Eye (tissue), 1 donor: ENCODE measurements around the gene PDPK1.
"Not testable (repeated sequence)": the region's sequence is repeated elsewhere in the genome, so short reads cannot be mapped to it uniquely, and the experiment has no call there.

Source experiments
- DNase-seq: peaks from one replicate; pipeline ENCODE4 v3.0.0-alpha.2; 2015

PDPK1 gene

GRCh38 chr16:2620870-2621269 is 83.0 kb downstream of the PDPK1 start:
- DNase-seq: not testable (repeated sequence)

GRCh38 chr16:2621395-2621794 is 83.6 kb downstream of the PDPK1 start:
- DNase-seq: not testable (repeated sequence)

- DNase-seq: not testable (repeated sequence)
Measured at GRCh38 chr16:2627075-2627474, 89.3 kb downstream of the PDPK1 start.

GRCh38 chr16:2631203-2631602 is 93.4 kb downstream of the PDPK1 start:
- not testable (repeated sequence) for DNase-seq

GRCh38 chr16:2632291-2632690 is 94.5 kb downstream of the PDPK1 start:
- DNase-seq: not testable (repeated sequence)

- DNase-seq: not testable (repeated sequence)
Measured at GRCh38 chr16:2639071-2639721, 101.4 kb downstream of the PDPK1 start.

GRCh38 chr16:2639722-2640072 is 101.9 kb downstream of the PDPK1 start:
- DNase-seq: not testable (repeated sequence)

GRCh38 chr16:2642561-2642960 is 104.7 kb downstream of the PDPK1 start:
- DNase-seq: not testable (repeated sequence)

GRCh38 chr16:2644754-2645453 is 107.1 kb downstream of the PDPK1 start:
- DNase-seq: not testable (repeated sequence)

GRCh38 chr16:2651268-2651871 is 113.5 kb downstream of the PDPK1 start:
- DNase-seq: not testable (repeated sequence)
